Measurements from ENCODE around the gene STX8.

The STX8 gene

DNA sequence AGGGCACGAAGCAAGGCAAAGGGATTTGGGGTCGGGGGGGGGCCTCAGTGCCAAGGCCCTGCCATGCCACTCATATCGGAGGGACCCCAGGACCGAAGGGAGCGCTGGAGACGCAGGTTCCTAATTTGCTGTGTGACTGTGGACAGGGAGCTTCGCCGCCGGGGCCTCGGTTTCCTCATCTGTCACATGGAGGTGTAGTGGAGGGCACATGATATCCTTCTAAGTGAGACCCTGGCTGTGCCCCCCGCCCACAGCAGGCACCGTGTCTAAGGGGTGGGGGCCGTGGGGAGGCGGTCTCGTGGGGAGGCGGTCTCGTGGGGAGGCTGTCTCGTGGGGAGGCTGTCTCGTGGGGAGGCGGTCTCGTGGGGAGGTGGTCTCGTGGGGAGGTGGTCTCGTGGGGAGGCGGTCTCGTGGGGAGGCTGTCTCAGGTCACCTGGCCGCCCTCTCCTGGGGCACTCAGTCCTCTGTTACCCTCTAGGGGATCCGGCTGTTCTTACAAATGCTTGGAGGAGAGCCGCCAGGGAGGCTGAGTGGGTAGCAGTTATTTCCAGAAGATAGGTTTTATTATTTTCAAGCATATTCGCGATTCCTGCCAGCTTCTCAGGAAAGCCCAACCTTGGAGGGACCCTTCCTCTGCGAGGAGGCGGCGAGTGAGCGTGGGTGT lies 349.4 kb downstream of the STX8 start:
- CTCF ChIA-PET, result no interaction called here
- H3K27ac ChIP-seq, result no peak overlapping the region
- POLR2A ChIA-PET (ENCODE audit: low non-redundant PET), result no interaction called here
- DNase-seq (ENCODE audit: low spot score), result no peak
- no peak for TF ChIP-seq CTCF (conservative IDR thresholded peaks at IDR 0.05; ENCODE audit: low read depth)

DNA sequence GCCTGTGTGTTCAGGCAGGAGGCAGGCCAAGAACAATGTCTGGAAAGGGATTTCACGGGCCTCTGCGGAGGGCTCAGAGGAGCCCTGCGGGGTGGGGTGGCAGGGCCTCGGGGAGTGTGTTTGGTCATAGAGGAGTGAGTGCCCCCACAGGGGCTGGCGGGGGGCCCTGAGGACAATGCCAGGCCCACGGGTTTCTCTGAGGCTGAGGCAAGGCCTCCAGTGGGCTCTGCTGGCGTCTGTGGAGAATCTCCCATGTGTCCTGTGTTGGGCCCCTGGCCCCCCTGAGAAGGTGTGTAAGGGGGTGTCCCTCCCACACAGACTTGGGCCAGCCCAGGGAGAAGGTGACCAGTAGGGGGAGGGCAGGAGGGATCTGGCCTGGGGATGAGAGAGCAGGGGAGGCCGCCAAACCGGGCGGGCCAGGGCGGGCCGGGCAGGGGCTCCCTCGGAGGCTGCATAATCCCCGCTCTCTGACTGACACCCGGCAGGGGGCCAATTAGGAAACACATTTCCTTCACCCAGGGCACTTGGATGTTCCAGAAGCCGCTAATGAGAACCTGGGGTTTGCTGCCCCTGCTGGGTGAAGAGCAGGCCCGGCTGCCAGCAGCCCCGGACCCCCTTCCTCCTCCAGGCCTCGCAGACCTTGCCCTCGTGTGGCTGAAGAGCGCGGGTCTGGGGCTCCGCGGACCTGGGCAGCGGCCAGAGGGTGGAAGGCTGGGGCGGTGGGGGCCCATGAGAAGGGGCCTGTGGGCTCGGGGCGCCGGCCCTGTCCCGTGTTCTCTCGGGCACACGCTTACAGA lies 350.1 kb downstream of the STX8 start:
- no peak overlapping the region for H3K27ac ChIP-seq
- CTCF ChIA-PET, result no interaction called here
- TF ChIP-seq CTCF (conservative IDR thresholded peaks at IDR 0.05; ENCODE audit: low read depth), result no peak
- no peak for DNase-seq (ENCODE audit: low spot score)
- POLR2A ChIA-PET (ENCODE audit: low non-redundant PET), result no interaction called here

- TF ChIP-seq CTCF (conservative IDR thresholded peaks at IDR 0.05; ENCODE audit: low read depth), result no peak
- ChIA-PET CTCF (no interaction called here), POLR2A (ENCODE audit: low non-redundant PET) (no interaction called here)
- no peak for DNase-seq (ENCODE audit: low spot score)
- H3K27ac ChIP-seq, result no peak overlapping the region
Measured at GRCh38 chr17:9224485-9224884, 351.1 kb downstream of the STX8 start.

DNA sequence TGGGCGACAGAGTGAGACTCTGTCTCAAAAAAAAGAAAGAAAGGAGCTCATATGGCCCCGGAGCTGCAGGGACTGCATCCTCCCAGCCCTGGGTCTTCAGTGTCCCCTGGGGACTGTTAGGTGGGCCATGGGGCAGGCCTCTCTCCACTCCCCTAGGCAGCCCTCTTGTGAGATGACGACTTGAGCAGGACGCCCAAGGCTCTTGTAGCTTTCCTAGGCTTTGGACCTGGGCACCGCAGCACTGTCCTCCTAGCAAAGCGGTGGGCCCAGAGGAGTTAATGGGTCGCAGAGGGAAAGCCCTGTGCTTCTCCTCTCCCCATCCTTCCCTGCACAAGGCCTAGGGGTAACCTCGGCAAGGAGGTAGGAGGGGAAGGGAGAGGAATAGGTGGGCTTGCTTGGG lies 352.1 kb downstream of the STX8 start:
- H3K27ac ChIP-seq, result no peak overlapping the region
- no peak for TF ChIP-seq CTCF (conservative IDR thresholded peaks at IDR 0.05; ENCODE audit: low read depth)
- POLR2A ChIA-PET (ENCODE audit: low non-redundant PET), result no interaction called here
- DNase-seq (ENCODE audit: low spot score), result no peak
- CTCF ChIA-PET, result interaction anchor here (0.6 kb wide), 2 partner anchors 23 to 825 kb away, joined by 3 to 4 read pairs; no protein-coding TSS in a partner anchor

DNA sequence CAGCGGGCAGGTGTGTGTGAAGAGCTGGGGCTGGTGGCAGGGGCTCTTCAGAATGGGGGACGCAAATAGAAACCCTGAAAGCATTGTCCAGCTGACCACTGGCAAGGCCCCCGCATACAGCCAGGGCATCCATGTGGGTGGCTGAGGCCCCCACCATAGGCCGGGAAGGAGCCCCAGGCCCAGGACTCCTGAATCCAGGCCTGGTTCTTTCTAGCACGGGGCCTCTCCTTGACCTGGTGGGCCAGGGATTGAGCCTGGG lies 353.8 kb downstream of the STX8 start:
- H3K27ac ChIP-seq, result no peak overlapping the region
- POLR2A ChIA-PET (ENCODE audit: low non-redundant PET), result no interaction called here
- DNase-seq (ENCODE audit: low spot score), result no peak
- CTCF ChIA-PET, result no interaction called here
- TF ChIP-seq CTCF (conservative IDR thresholded peaks at IDR 0.05; ENCODE audit: low read depth), result no peak

GRCh38 chr17:9221147-9221921 lies 354.3 kb downstream of the STX8 start:
- H3K27ac ChIP-seq, result no peak overlapping the region
- TF ChIP-seq CTCF (conservative IDR thresholded peaks at IDR 0.05; ENCODE audit: low read depth), result no peak
- no peak for DNase-seq (ENCODE audit: low spot score)
- ChIA-PET POLR2A (ENCODE audit: low non-redundant PET) (no interaction called here), CTCF (interaction anchor here (0.6 kb wide), 1 partner anchor 435 kb away, joined by 3 read pairs; no protein-coding TSS in a partner anchor)
